Endothelial cell of umbilical vein (primary cell): Measurements from ENCODE around the gene MYO1E. TPM values are rescaled to one million over a fixed set of nuclear protein-coding genes. Genes with fewer than 3 reads are reported as not detected.

ENCODE experiments used
- BruUV-seq: library from RNA; stranded (reverse); fragments of 400-500 nt; replicated peaks from 2 replicates; lab custom pipeline; 2021; lab: Mats Ljungman, UMichigan
- CTCF ChIA-PET: fragments of 300-600, 350-600 bp; sonication (Branson Sonifier 250); formaldehyde crosslinking; loops from one replicate; lab custom pipeline; 2021; ENCODE audit warnings: antibody characterized with exemption, inconsistent platforms; lab: Charles Lee
- POLR2A ChIA-PET: fragments of 300-600, 350-600 bp; sonication (Branson Sonifier 250); formaldehyde crosslinking; loops from one replicate; lab custom pipeline; 2021; ENCODE audit warnings: antibody characterized with exemption, inconsistent platforms; lab: Charles Lee
- DNase-seq: peaks from one replicate; pipeline ENCODE4 v3.0.0-alpha.2; 2011; ENCODE audit warnings: low read depth, low spot score
- FAIRE-seq: peaks from 2 replicates; lab custom pipeline; 2011; peaks lifted over from hg19 to GRCh38; lab: Jason Lieb, UNC
- H2AFZ ChIP-seq: 2 replicates; pipeline ENCODE4 v1.6.0; 2012; ENCODE audit warnings: low read depth, low read length, control low read depth, inconsistent platforms
- H3K27ac ChIP-seq: 2 replicates; pipeline ENCODE4 v1.5.1; 2011; ENCODE audit warnings: low read depth, mild to moderate bottlenecking, control low read depth, low read length, moderate library complexity; ENCODE audit not compliant: insufficient read depth
- H3K27me3 ChIP-seq, 2 experiments: 2 replicates each; pipeline versions ENCODE4 v1.6.0 to v1.6.1; 2011; ENCODE audit warnings: low read length in 2 of 2, mixed read lengths in 1 of 2; ENCODE audit not compliant: control insufficient read depth in 2 of 2, insufficient read depth in 2 of 2
- H3K36me3 ChIP-seq, 2 experiments: 2 replicates in 1 of 2; 3 replicates in 1 of 2; pipeline ENCODE4 v1.5.1; 2011; ENCODE audit warnings: low read length in 2 of 2, mild to moderate bottlenecking in 1 of 2, moderate library complexity in 1 of 2; ENCODE audit not compliant: control insufficient read depth in 2 of 2, insufficient read depth in 2 of 2; ENCODE audit errors: extremely low read depth in 1 of 2
- H3K4me1 ChIP-seq: 3 replicates; pipeline ENCODE4 v1.5.1; 2011; ENCODE audit warnings: mild to moderate bottlenecking, low read length; ENCODE audit not compliant: control insufficient read depth, insufficient read depth; ENCODE audit errors: extremely low read depth
- H3K4me2 ChIP-seq: 2 replicates; pipeline ENCODE4 v1.6.1; 2011; ENCODE audit warnings: low read length, control low read depth, mixed read lengths; ENCODE audit not compliant: insufficient read depth
- H3K4me3 ChIP-seq, 3 experiments: fragments of 200-600 bp in 1 of 3; sonication (generic), shearing (Covaris generic) in 1 of 3; replicated peaks in 1 of 3; 2 replicates each; pipeline ENCODE4 v1.5.1; 2011 to 2016; ENCODE audit warnings: control low read depth in 3 of 3, low read length in 3 of 3, mild to moderate bottlenecking in 2 of 3, inconsistent platforms in 1 of 3, low read depth in 1 of 3, moderate library complexity in 1 of 3; ENCODE audit not compliant: insufficient read depth in 1 of 3
- H3K79me2 ChIP-seq: 2 replicates; pipeline ENCODE4 v1.6.0; 2012; ENCODE audit warnings: low read length, inconsistent platforms; ENCODE audit not compliant: control insufficient read depth, insufficient read depth
- H3K9ac ChIP-seq: replicated peaks from 2 replicates; pipeline ENCODE3; 2011; ENCODE audit warnings: low read length, control low read depth; ENCODE audit not compliant: insufficient read depth; ENCODE audit errors: extremely low read depth
- H3K9me1 ChIP-seq: replicated peaks from 3 replicates; pipeline ENCODE4 v1.6.0; 2011; ENCODE audit warnings: mild to moderate bottlenecking, low read length; ENCODE audit not compliant: control insufficient read depth, insufficient read depth; ENCODE audit errors: extremely low read depth
- H3K9me3 ChIP-seq: replicated peaks from 2 replicates; pipeline ENCODE4 v1.5.1; 2012; ENCODE audit warnings: low read length, inconsistent platforms; ENCODE audit not compliant: control insufficient read depth, insufficient read depth
- H4K20me1 ChIP-seq: replicated peaks from 2 replicates; pipeline ENCODE3; 2011; ENCODE audit warnings: mild to moderate bottlenecking, low read length; ENCODE audit not compliant: control insufficient read depth, insufficient read depth; ENCODE audit errors: extremely low read depth
- CTCF ChIP-seq, 2 donors: IDR thresholded peaks; 1 replicate in 1 of 2; 2 replicates in 1 of 2; pipeline ENCODE4 v1.5.1; 2011; ENCODE audit warnings: low read length in 2 of 2, mild to moderate bottlenecking in 2 of 2, moderate library complexity in 2 of 2, control low read depth in 1 of 2, inconsistent platforms in 1 of 2, low read depth in 1 of 2; ENCODE audit not compliant: insufficient read depth in 1 of 2; ENCODE audit errors: extremely low read depth in 1 of 2
- EZH2 ChIP-seq: IDR thresholded peaks from 2 replicates; pipeline ENCODE4 v1.6.1; 2012; ENCODE audit warnings: borderline replicate concordance, low read depth, mild to moderate bottlenecking, moderate library complexity, low read length, inconsistent platforms; ENCODE audit not compliant: severe bottlenecking
- FOS ChIP-seq: IDR thresholded peaks from 2 replicates; pipeline ENCODE4 v1.6.1; 2011; ENCODE audit warnings: mild to moderate bottlenecking, low read length, moderate library complexity, borderline replicate concordance; ENCODE audit not compliant: insufficient read depth
- GATA2 ChIP-seq: IDR thresholded peaks from 2 replicates; pipeline ENCODE4 v1.7.0; 2011; ENCODE audit warnings: low read depth, mild to moderate bottlenecking, moderate library complexity, mixed read lengths, low read length; ENCODE audit not compliant: insufficient read length, insufficient read depth
- JUN ChIP-seq: IDR thresholded peaks from 2 replicates; pipeline ENCODE4 v1.6.1; 2011; ENCODE audit warnings: borderline replicate concordance, low read depth; ENCODE audit not compliant: insufficient read length, insufficient read depth
- MAX ChIP-seq: IDR thresholded peaks from 2 replicates; pipeline ENCODE4 v1.6.1; 2011; ENCODE audit not compliant: insufficient read depth, insufficient read length
- MYC ChIP-seq: IDR thresholded peaks from one replicate; pipeline ENCODE4 v1.6.1; 2011; ENCODE audit warnings: mild to moderate bottlenecking, low read depth, low read length
- POLR2A ChIP-seq: IDR thresholded peaks from 2 replicates; pipeline ENCODE4 v1.6.1; 2012; ENCODE audit warnings: low read depth, mild to moderate bottlenecking, control low read depth, low read length
- POLR2AphosphoS5 ChIP-seq: IDR thresholded peaks from 2 replicates; pipeline ENCODE4 v1.6.1; 2012; ENCODE audit warnings: low read depth, mild to moderate bottlenecking, control low read depth, low read length, moderate library complexity; ENCODE audit not compliant: insufficient read depth
- dilution Hi-C: fragments of 300-500 bp; cut with MboI; formaldehyde crosslinking; loops from one replicate; pipeline ENCODE4 v1.15.0; 2019; ENCODE audit warnings: low sequenced_read_pairs; ENCODE audit not compliant: extremely low pct_ligation_motif_present
- intact Hi-C: fragments of 100-400 bp; cut with micrococcal nuclease; formaldehyde crosslinking; loops from one replicate; pipeline ENCODE4 v1.10.0; 2022
- polyA plus RNA-seq, 4 experiments: library from polyadenylated mRNA; depleted of rRNA in 3 of 4; stranded (reverse) in 3 of 4; unstranded in 1 of 4; fragments of >200 nt; gene quantifications; 2 replicates each; pipeline versions ENCODE4 v1.2.1 to v1.2.3, GENCODE V29; 2011 to 2012; ENCODE audit warnings: missing spikeins in 1 of 4
- total RNA-seq: library from RNA; stranded (reverse); gene quantifications from 2 replicates; pipeline ENCODE4 v1.2.3, GENCODE V29; 2021

MYO1E gene
- total and polyA plus RNA-seq, 2 donors (not counting 3 experiments of a cell fraction or from before 2014, with no cell fraction given) = 31.6 to 218 TPM

- Histone ChIP-seq H3K79me2 (peaks cover 53% of the 10 kb centered on the region), H3K36me3 (no peaks in the 10 kb centered on the region), H3K4me1 (peaks cover 22% of the 10 kb centered on the region), H3K27me3 (no peaks in the 10 kb centered on the region), H3K9me1 (no peaks in the 10 kb centered on the region), H3K4me2 (no peak overlapping the region), H3K4me3 (no peak overlapping the region), H2AFZ (no peak overlapping the region), H3K9me3 (no peaks in the 10 kb centered on the region), H3K9ac (no peak overlapping the region), H3K27ac (no peak overlapping the region), H4K20me1 (no peaks in the 10 kb centered on the region)
- FAIRE-seq (no peak), DNase-seq (no peak)
- CTCF ChIA-PET = no interaction called here
- dilution Hi-C loops (no loop called here), intact Hi-C loops (no loop called here)
- POLR2A ChIA-PET = no interaction called here
- TF ChIP-seq CTCF (IDR thresholded peaks at IDR 0.05; ENCODE audit: extremely low read depth in 1 of 2, insufficient read depth in 1 of 2, low read depth in 1 of 2, low read length in 2 of 2) (no peak), MAX (no peak), JUN (no peak), POLR2AphosphoS5 (no peak), GATA2 (no peak), EZH2 (no peak), FOS (no peak), POLR2A (no peak), MYC (no peak)
- no TSS peak for BruUV-seq
Measured at GRCh38 chr15:59289574-59289973, 83.1 kb downstream of the MYO1E start.
